OCI-LY3 (cell line): Measurements from ENCODE around the gene IQCE.

Source experiments
- H2AFZ ChIP-seq: fragments of 200-600, 300-600 bp; shearing (Covaris generic); 2 replicates; pipeline ENCODE4 v1.6.0; 2014; ENCODE audit warnings: antibody characterized with exemption, low read depth, low read length
- H3K27ac ChIP-seq: fragments of 200-600, 300-600 bp; sonication (generic); 2 replicates; pipeline ENCODE4 v1.5.1; 2014; ENCODE audit warnings: mild to moderate bottlenecking, low read length, moderate library complexity, mixed read lengths
- H3K27me3 ChIP-seq: fragments of 200-600, 300-600 bp; sonication (generic); 2 replicates; pipeline ENCODE4 v1.6.1; 2014; ENCODE audit warnings: low read depth, low read length, mixed read lengths
- H3K36me3 ChIP-seq: fragments of 200-600, 300-600 bp; sonication (generic); replicated peaks from 2 replicates; pipeline ENCODE3; 2014; ENCODE audit warnings: low read depth, low read length, mixed read lengths
- H3K4me1 ChIP-seq: fragments of 300-600, 200-600 bp; sonication (generic); 2 replicates; pipeline ENCODE4 v1.6.1; 2014; ENCODE audit warnings: low read length, mixed read lengths
- H3K4me2 ChIP-seq: fragments of 200-600, 300-600 bp; sonication (generic); 2 replicates; pipeline ENCODE4 v1.6.1; 2014; ENCODE audit warnings: low read length, mixed read lengths
- H3K4me3 ChIP-seq: fragments of 300-600, 200-600 bp; sonication (generic); 2 replicates; pipeline ENCODE4 v1.5.1; 2014; ENCODE audit warnings: antibody characterized with exemption, mild to moderate bottlenecking, low read length, moderate library complexity
- H3K79me2 ChIP-seq: fragments of 300-600, 200-600 bp; shearing (Covaris generic); 2 replicates; pipeline ENCODE4 v1.6.1; 2014; ENCODE audit warnings: mild to moderate bottlenecking, low read length, mixed read lengths
- H3K9ac ChIP-seq: fragments of 300-600, 200-600 bp; shearing (Covaris generic); 2 replicates; pipeline ENCODE4 v1.6.0; 2014; ENCODE audit warnings: mild to moderate bottlenecking, low read length, moderate library complexity
- H3K9me3 ChIP-seq: fragments of 200-600, 300-600 bp; shearing (Covaris generic); 2 replicates; pipeline ENCODE4 v1.6.1; 2014; ENCODE audit warnings: low read length, mixed read lengths; ENCODE audit not compliant: insufficient read depth
- H4K20me1 ChIP-seq: fragments of 200-600, 300-600 bp; sonication (generic); 2 replicates; pipeline ENCODE4 v1.6.1; 2016; ENCODE audit warnings: low read length, mixed read lengths; ENCODE audit not compliant: insufficient read depth
- EZH2phosphoT487 ChIP-seq: fragments of 200-600 bp; shearing (Covaris generic); IDR thresholded peaks from 2 replicates; pipeline ENCODE4 v1.6.1; 2018; ENCODE audit warnings: antibody characterized with exemption, mixed run types, low read depth
- TF ChIP-seq, protein P1 (sequence below): fragments of 200-600, 300-600 bp; sonication (generic); IDR thresholded peaks from 2 replicates; pipeline ENCODE4 v1.5.1; 2014; ENCODE audit warnings: antibody characterized with exemption, low read length, low read depth

Gene IQCE, protein sequence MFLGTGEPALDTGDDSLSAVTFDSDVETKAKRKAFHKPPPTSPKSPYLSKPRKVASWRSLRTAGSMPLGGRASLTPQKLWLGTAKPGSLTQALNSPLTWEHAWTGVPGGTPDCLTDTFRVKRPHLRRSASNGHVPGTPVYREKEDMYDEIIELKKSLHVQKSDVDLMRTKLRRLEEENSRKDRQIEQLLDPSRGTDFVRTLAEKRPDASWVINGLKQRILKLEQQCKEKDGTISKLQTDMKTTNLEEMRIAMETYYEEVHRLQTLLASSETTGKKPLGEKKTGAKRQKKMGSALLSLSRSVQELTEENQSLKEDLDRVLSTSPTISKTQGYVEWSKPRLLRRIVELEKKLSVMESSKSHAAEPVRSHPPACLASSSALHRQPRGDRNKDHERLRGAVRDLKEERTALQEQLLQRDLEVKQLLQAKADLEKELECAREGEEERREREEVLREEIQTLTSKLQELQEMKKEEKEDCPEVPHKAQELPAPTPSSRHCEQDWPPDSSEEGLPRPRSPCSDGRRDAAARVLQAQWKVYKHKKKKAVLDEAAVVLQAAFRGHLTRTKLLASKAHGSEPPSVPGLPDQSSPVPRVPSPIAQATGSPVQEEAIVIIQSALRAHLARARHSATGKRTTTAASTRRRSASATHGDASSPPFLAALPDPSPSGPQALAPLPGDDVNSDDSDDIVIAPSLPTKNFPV

DNA sequence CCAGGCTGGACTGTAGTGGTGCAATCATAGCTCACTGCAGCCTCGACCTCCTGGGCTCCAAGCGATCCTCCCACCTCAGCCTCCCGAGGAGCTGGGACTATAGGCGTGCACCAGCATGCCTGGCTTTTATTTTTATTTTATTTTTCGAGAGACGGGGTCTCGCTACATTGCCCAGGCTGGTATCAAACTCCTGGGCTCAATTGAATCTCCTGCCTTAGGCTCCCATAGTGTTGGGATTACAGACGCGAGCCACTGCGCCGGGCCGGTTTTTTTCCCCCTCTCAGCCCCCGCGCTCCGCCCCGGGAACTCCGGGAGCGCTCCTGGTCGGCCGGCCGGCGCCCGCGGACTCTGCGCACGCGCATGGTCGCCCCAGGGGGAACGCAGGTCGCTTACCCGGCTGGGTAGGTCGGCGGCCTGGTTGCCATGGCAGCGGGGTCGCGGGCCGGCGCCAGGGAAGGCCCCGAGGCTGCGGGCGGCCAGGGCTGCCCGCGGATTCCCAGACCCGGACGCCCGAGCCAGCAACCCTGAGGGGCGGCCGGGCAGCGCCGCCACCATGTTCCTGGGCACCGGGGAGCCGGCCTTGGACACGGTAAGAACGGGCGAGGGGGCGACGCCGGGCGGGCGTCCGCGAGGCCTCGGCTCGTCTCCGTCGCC, at the start of gene IQCE:
Gene IQCE (plus strand): TSS at position 351 of the 654 bp plus-strand sequence. CDS start 203 bp downstream, at position 554.
- peaks cover 5% of the 10 kb centered on the region for H3K36me3 ChIP-seq
- H4K20me1 ChIP-seq: no peaks in the 10 kb centered on the region
- no peaks in the 10 kb centered on the region for H3K27me3 ChIP-seq
- H3K4me3 ChIP-seq: peak within 1 kb of the TSS; percentile 98
- H3K4me2 ChIP-seq: peak within 1 kb of the TSS; percentile 77
- H3K4me1 ChIP-seq: peaks cover 35% of the 10 kb centered on the region
- no peak within 1 kb of the TSS; the same call in 1 of the 2 replicates for H2AFZ ChIP-seq
- H3K9ac ChIP-seq: peak within 1 kb of the TSS; percentile 90
- peak within 1 kb of the TSS; percentile 81 for H3K27ac ChIP-seq
- H3K79me2 ChIP-seq: peaks cover 58% of the 10 kb centered on the region
- no peak for TF ChIP-seq EZH2phosphoT487
- TF ChIP-seq, protein P1, sequence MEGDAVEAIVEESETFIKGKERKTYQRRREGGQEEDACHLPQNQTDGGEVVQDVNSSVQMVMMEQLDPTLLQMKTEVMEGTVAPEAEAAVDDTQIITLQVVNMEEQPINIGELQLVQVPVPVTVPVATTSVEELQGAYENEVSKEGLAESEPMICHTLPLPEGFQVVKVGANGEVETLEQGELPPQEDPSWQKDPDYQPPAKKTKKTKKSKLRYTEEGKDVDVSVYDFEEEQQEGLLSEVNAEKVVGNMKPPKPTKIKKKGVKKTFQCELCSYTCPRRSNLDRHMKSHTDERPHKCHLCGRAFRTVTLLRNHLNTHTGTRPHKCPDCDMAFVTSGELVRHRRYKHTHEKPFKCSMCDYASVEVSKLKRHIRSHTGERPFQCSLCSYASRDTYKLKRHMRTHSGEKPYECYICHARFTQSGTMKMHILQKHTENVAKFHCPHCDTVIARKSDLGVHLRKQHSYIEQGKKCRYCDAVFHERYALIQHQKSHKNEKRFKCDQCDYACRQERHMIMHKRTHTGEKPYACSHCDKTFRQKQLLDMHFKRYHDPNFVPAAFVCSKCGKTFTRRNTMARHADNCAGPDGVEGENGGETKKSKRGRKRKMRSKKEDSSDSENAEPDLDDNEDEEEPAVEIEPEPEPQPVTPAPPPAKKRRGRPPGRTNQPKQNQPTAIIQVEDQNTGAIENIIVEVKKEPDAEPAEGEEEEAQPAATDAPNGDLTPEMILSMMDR: no peak
- no peaks in the 10 kb centered on the region for H3K9me3 ChIP-seq

DNA sequence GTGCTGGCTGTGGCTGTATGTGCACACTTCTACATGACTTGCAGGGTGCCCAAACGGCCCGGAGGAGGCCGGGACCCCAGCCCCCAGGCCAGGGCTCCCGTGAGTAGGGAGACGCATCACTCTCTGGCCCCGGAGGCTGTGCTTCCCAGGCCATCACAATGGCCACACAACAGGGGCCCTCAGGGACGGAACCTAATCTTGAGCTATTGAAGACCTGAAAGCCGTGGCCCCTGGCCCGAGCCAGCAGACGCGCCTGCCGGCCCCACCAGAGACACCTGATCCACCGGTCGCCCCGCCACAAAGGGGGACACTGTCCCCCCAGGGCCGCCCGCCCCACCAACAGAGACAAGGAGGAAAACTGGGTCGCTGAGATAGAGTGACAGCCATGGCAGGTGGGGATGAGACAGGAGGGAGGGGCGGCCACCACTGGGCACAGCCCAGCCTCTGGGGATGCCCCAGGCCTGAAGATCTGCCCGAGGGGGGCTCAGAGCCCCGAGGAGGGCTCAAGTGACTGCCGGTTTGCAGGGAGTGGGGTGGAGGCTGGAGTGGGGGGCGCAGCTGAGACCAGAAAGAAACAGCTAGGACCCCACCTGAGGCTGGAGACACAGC, 49.4 kb upstream of the IQCE start:
- H3K27ac ChIP-seq: no peak overlapping the region
- peak overlapping the region; percentile 50 for H3K4me3 ChIP-seq
- no peaks in the 10 kb centered on the region for H4K20me1 ChIP-seq
- no peaks in the 10 kb centered on the region for H3K79me2 ChIP-seq
- H3K9ac ChIP-seq: no peak overlapping the region
- peaks cover 52% of the 10 kb centered on the region for H3K4me1 ChIP-seq
- H3K27me3 ChIP-seq: 0 out of 2 replicates have a peak, but pooled peaks cover 5% of the 10 kb centered on the region
- H3K9me3 ChIP-seq: no peaks in the 10 kb centered on the region
- H2AFZ ChIP-seq: no peak overlapping the region
- TF ChIP-seq EZH2phosphoT487: no peak
- TF ChIP-seq, protein P1: no peak
- H3K4me2 ChIP-seq: peak overlapping the region; percentile 65
- H3K36me3 ChIP-seq: no peaks in the 10 kb centered on the region

- Histone ChIP-seq H3K79me2 (no peaks in the 10 kb centered on the region), H2AFZ (no peak overlapping the region), H3K27ac (no peak overlapping the region), H3K4me3 (no peak overlapping the region), H3K36me3 (no peaks in the 10 kb centered on the region), H3K4me2 (no peak overlapping the region; the same call in 1 of the 2 replicates), H4K20me1 (no peaks in the 10 kb centered on the region), H3K9me3 (no peaks in the 10 kb centered on the region), H3K4me1 (peaks cover 52% of the 10 kb centered on the region), H3K27me3 (0 out of 2 replicates have a peak, but pooled peaks cover 5% of the 10 kb centered on the region), H3K9ac (no peak overlapping the region)
- no peak for TF ChIP-seq EZH2phosphoT487
- TF ChIP-seq, protein P1: no peak
Observed at GRCh38 chr7:2510130-2510776, 48.5 kb upstream of the IQCE start.
